ENCODE data around the gene ABCC12. TPM values are rescaled to one million over a fixed set of nuclear protein-coding genes. Genes with fewer than 3 reads are reported as not detected.

ABCC12 gene
- total RNA-seq, 1 experiment from 2014 or later: not detected

GRCh38 chr16:48132696-48133095 lies 23.1 kb downstream of the ABCC12 start:
- DNase-seq (ENCODE audit: low read depth): no peak

GRCh38 chr16:48131201-48131935 lies 24.4 kb downstream of the ABCC12 start:
- no peak for DNase-seq (ENCODE audit: low read depth)

GRCh38 chr16:48129926-48130325 lies 25.9 kb downstream of the ABCC12 start:
- DNase-seq (ENCODE audit: low read depth): no peak

GRCh38 chr16:48128769-48129168 lies 27.0 kb downstream of the ABCC12 start:
- DNase-seq (ENCODE audit: low read depth): peak; percentile 52

GRCh38 chr16:48126801-48127644 lies 28.8 kb downstream of the ABCC12 start:
- peak; percentile 100 for DNase-seq (ENCODE audit: low read depth)

GRCh38 chr16:48125888-48126287 lies 29.9 kb downstream of the ABCC12 start:
- DNase-seq (ENCODE audit: low read depth): no peak

GRCh38 chr16:48124266-48124665 lies 31.5 kb downstream of the ABCC12 start:
- DNase-seq (ENCODE audit: low read depth): peak; percentile 40

GRCh38 chr16:48123104-48123788 lies 32.5 kb downstream of the ABCC12 start:
- peak; percentile 100 for DNase-seq (ENCODE audit: low read depth)

GRCh38 chr16:48121276-48121675 lies 34.5 kb downstream of the ABCC12 start:
- no peak for DNase-seq (ENCODE audit: low read depth)

GRCh38 chr16:48118841-48119240 lies 37.0 kb downstream of the ABCC12 start:
- no peak for DNase-seq (ENCODE audit: low read depth)

GRCh38 chr16:48117217-48118105 lies 38.3 kb downstream of the ABCC12 start:
- DNase-seq (ENCODE audit: low read depth): peak; percentile 47

- no peak for DNase-seq (ENCODE audit: low read depth)
Observed at GRCh38 chr16:48115299-48115698, 40.5 kb downstream of the ABCC12 start.

GRCh38 chr16:48114410-48114809 lies 41.4 kb downstream of the ABCC12 start:
- DNase-seq (ENCODE audit: low read depth): no peak

GRCh38 chr16:48113471-48113870 lies 42.3 kb downstream of the ABCC12 start:
- DNase-seq (ENCODE audit: low read depth): peak; percentile 36

GRCh38 chr16:48113001-48113400 lies 42.8 kb downstream of the ABCC12 start:
- peak; percentile 56 for DNase-seq (ENCODE audit: low read depth)

- peak; percentile 50 for DNase-seq (ENCODE audit: low read depth)
Observed at GRCh38 chr16:48112600-48112999, 43.2 kb downstream of the ABCC12 start.

- DNase-seq (ENCODE audit: low read depth): no peak
Observed at GRCh38 chr16:48110982-48111381, 44.8 kb downstream of the ABCC12 start.

- DNase-seq (ENCODE audit: low read depth): no peak
Observed at GRCh38 chr16:48110000-48110399, 45.8 kb downstream of the ABCC12 start.

GRCh38 chr16:48109475-48109874 lies 46.3 kb downstream of the ABCC12 start:
- no peak for DNase-seq (ENCODE audit: low read depth)

- no peak for DNase-seq (ENCODE audit: low read depth)
Observed at GRCh38 chr16:48106446-48106845, 49.3 kb downstream of the ABCC12 start.

Data from M059J (cell line).